Stimulated activated CD4-positive, alpha-beta T cell treated with anti-CD3 and anti-CD28 coated beads, Interleukin-15, amount 100 ng/mL, for 1 hour (primary cell): ENCODE measurements around the gene CMIP.
"Not testable (repeated sequence)": the region's sequence is repeated elsewhere in the genome, so short reads cannot be mapped to it uniquely, and the experiment has no call there.

Source experiments
- DNase-seq, 2 donors: peaks; one replicate each; pipeline ENCODE4 v3.0.0-alpha.2; 2020; ENCODE audit warnings: low read depth in 1 of 2, low spot score in 1 of 2

Gene CMIP

DNA sequence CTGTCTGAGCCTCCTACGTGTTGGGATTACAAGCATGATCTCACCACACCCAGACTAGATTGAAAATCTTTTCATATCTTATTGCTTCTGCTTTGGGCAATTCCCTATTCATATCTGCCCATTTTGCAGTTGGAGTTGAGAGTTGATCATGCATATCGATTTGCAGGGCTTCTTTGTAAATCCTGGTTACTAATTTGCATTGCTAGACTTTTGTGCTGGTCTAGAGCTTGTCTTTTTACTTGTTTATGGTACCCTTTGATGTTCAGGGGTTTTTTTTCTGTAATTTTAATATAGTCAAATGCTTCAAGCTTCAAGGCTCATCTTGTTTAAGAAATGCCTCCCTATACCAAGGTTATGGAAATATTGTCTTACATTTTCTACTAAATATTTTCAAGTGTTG, 23.5 kb upstream of the CMIP start:
- DNase-seq: no peak

GRCh38 chr16:81421536-81421935, 23.1 kb upstream of the CMIP start:
- DNase-seq: no peak

DNA sequence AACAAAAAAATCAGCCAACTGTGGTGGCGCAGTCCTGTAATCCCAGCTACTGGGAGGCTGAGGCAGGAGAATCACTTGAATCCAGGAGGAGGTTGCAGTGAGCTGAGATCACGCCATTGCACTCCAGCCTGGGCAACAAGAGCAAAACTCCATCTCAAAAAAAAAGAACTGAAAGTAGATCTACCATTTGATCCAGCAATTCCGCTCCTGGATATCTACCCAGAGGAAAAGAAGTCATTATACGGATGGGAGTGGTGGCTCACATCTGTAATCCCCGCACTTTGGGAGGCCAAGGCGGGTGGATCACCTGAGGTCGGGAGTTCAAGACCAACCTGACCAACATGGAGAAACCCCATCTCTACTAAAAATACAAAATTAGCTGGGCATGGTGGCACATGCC, 22.5 kb upstream of the CMIP start:
- not testable (repeated sequence) for DNase-seq

- no peak for DNase-seq
Measured at GRCh38 chr16:81424771-81425170, 19.8 kb upstream of the CMIP start.

DNA sequence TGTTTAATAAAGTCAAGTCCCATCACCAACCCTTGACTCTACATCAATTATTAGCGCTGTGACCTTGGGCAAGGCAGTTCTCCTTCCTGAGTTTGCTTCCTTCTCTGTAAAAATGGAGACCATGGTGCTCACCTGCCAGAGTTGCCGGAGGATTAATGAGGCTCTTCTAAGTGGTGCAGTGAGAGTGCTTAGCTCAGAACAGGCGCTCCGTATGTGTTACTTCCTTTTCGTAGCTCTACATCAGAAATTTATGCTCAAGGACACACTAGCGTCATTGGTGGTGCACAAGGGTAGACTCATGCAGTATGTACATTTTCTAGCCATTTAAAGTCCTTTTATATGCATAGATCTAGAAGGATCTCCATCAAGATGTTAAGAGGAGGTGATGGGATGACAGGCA, 17.4 kb upstream of the CMIP start:
- DNase-seq: no peak

DNA sequence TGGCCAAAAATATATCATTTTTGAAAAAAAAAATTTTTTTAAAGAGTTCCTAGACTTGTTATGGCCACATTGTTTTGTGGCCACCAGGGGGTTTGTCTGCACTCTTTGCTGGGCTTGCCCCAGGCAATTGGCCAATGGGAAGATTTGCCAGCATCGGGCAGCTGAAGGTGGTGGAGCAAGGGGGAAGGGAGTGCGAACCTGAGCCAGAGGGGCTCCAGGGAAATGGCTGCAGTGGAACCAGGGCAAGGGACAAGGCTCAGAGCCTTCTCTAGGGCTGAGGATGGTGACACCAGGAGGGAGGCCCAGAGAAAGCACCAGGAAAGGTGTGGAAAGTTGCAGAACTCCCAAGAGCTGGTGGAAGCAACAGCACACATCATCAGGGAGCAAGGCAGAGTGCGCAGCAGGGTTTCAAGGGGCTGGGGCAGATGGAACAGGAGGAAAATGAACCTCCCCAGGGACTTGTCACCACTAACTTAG, 15.5 kb upstream of the CMIP start:
- no peak for DNase-seq

DNA sequence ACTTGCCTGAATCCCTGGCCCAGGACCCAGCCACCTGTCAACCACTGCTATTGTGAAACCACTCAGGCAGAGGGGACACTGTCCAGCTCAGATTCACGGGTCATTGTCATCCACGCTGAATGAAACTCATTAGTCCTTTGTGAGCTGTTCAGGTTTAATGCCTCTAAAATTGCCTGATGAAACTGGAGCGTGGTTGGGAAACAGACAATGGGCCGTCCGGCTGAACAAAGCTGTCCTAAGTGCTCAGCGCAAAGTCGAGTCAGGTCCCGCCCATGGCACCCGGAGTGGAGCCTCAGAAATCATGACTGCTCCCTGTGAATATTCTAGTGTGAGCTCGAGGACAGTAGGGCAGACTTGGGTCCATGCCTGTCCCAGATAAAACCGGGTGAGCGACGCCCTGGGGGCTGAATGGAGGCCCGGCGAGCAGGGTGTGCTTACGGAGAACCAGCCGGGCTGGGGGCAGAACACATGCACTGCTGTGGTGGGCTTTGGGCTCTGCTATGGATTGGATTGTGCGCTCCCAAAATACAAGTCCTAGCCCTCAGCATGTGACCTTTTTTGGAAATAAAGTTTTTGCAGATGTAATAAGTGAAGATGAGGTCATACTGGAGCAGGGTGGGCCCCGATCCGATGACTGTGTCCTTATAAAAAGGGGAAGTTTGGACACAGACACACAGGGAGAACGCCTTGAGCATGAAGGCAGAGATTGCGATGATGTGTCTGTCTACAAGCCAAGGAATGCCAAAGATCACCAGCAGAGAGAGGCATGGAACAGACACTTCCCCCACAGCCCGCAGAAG, 12.9 kb upstream of the CMIP start:
- DNase-seq: no peak

- no peak for DNase-seq
Measured at GRCh38 chr16:81432937-81433557, 11.6 kb upstream of the CMIP start.

- DNase-seq: no peak
Measured at GRCh38 chr16:81435103-81435502, 9.5 kb upstream of the CMIP start.

GRCh38 chr16:81435567-81435966, 9.0 kb upstream of the CMIP start:
- no peak for DNase-seq

DNA sequence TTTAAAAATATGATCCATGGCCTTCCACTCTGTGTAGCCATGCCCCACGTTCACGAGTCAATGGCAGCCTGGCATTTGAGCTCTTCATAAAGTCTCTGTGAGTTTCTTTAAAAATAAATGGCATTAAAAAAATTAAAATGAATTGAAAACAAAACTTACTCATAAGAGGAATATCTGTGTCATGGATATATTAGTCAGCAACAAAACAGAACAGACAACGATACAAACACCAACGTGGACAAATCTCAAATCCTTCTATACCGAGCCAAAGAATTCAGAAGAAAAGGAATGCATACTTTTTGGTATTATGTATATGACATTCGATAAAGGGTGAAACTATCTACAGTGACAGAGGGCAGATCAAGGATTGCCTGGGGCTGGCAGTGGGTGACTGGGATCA, 8.2 kb upstream of the CMIP start:
- no peak for DNase-seq

GRCh38 chr16:81437865-81438264, 6.7 kb upstream of the CMIP start:
- no peak for DNase-seq

- no peak for DNase-seq
Measured at GRCh38 chr16:81440888-81441761, 3.5 kb upstream of the CMIP start.

DNA sequence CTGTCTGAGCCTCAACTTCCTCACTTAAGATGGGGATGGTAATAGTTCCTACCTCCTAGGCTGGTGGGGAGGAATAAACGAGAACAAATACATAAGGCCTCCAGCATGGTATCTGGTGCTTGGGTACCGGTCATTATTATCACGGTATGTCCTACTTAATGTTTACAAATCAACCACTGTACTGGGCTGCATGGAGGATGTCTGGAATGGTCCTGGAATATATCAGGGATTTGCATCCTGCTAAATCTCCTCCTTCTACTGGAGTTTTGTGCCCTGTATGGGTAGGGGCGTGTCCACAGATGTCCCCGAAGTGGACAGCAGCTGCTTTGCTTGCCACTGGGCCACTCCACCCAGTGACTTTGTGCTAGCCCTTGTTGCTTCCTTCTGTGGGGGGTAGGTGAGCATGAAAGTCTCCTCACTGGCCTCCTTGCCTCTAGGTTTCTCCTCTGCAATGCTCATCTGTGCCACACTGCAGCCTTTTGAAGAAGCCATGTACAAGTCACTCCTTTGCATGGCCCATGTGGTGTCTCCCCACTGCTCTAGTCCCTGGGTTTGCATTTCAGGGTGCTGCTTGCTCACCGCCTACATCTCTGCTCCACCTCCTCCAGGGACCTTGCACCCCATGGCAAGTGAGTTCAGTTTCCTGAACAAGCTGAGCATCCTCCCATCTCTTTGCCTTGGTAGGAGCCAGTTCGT, 2.2 kb upstream of the CMIP start:
- no peak for DNase-seq

DNA sequence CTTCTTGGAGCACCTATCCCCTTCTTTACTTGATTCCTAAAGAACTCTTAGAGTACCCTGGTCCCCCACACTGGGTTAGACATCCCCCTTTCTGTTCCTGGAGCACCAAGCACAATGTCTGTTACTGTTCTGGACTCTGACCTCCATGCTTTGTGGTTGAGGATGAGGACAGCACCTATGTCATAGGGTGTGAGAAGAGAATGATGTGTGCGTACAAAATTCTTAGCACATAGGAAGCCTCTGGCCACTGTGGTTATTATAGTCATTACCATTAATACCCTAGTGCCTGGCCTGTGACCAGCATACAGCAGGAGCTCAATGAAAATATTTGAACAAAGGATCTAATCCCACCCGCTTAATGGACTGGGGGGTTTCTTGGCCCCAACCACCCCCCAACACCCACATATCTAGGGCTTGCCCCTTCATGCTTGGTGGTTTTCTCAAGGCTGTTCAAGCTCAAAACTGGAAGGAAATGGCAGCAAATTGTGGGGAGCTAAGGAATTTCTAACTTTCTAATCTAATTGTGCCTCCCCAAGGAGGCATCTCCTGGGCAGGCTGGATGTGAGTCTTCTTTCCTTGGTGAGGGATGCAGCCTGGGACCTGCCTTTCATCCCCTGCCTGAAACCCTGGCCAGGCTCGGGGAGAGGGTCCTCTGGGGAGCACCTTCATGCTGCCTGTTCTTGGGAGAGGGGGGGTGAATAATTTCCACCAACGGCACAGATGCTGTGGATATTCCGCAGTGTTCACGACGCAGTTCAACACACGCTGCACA, 1.5 kb upstream of the CMIP start:
- no peak for DNase-seq

GRCh38 chr16:81443688-81444447, 740 bp upstream of the CMIP start:
- DNase-seq: no peak

DNA sequence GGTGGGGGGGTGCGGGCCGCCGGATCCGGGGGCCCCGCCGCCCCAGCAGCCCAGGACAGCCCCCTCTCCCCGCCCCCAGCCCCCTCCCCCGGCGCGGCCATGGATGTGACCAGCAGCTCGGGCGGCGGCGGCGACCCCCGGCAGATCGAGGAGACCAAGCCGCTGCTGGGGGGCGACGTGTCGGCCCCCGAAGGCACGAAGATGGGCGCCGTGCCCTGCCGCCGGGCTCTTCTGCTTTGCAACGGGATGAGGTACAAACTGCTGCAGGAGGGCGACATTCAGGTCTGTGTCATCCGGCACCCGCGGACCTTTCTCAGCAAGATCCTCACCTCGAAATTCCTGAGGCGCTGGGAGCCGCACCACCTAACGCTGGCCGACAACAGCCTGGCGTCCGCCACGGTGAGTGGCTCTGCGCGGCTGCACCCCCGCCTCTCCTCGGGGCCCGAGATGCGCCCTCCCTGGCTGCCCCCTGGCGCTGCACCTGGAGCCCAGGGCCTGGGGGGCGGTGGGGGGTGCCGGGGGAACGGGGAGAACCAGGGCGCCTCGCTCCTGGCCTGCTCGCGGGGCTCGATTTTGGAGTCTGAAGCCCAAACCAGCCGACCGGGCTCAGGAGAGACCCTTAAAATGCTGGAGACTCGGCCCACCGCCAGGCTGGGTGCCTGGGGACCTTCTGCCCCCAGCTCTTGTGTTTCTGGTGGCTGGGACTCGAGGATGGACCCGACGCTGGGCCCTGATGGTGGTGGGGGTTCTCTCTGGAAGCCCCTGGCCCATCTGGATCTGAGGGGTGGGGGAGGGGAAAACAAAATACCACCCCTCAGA, 744 bp downstream of the CMIP start:
- peak in 1 of 2 donors; percentile 22 for DNase-seq

DNA sequence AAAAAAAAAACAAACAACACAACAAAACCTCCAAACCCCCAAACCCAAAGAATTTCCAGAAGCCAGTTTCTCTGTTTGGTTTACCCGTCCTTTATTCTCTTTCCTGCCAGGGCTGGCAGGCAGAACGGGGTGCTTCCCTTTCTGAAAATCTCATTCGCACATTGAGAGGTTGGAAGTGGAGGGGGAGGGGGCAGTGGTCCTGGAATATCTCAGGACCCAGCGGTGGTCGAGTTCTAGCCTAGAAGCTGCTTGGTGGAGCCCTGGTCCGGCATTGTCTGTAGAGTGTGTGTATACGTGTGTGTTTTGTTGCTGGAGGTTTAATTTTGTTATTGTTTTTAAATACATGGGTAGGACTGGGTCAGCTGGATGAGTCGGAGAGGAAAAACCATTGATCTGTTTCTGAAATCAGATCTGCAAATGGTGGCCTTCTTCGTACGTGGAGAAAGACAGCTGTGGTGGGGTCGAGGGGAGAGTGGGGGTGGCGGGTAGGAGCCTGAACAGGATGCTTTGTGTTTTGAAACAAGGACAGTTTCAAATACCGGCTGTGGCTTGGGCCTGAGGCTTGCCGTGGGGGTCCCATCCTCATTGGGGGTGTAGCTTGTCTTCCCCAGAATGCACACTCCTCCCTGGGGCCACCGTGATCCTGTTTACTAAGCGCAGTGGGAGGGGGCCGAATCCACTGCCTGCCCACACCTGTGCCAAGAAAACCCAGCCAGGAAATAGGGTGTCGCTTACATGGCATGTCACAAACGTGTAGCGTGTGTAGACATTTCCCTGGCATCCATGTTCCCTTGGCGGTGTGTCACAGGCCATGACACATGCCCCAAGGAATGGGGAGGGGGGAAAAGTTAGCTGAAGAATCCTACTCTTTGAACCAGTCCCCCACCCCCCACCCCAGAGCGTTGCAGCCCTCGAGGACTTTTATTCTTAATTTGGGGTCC, 1.6 kb downstream of the CMIP start:
- DNase-seq: no peak
